Smooth muscle cell (in vitro differentiated cells): ENCODE data around the gene GALNS. TPM values are rescaled to one million over a fixed set of nuclear protein-coding genes. Genes with fewer than 3 reads are reported as not detected.

Experiments used
- DNase-seq: peaks from one replicate; lab custom pipeline; 2025; ENCODE audit not compliant: unreplicated experiment; lab: John Stamatoyannopoulos, UW
- H2AFZ ChIP-seq: fragments of 200-600 bp; sonication (generic); 2 replicates; pipeline ENCODE4 v1.6.0; 2016; ENCODE audit warnings: antibody characterized with exemption, low read depth, mild to moderate bottlenecking
- H3F3A ChIP-seq: fragments of 200-600 bp; sonication (generic); 2 replicates; pipeline ENCODE4 v1.6.0; 2017; ENCODE audit warnings: antibody characterized with exemption, low read depth
- H3K27ac ChIP-seq: fragments of 200-600 bp; sonication (generic); 2 replicates; pipeline ENCODE4 v1.5.1; 2016; ENCODE audit warnings: low read depth, mild to moderate bottlenecking
- H3K27me3 ChIP-seq: fragments of 200-600 bp; sonication (generic); 2 replicates; pipeline ENCODE4 v1.6.1; 2016; ENCODE audit warnings: low read depth, mild to moderate bottlenecking
- H3K36me3 ChIP-seq: fragments of 200-600 bp; sonication (generic); 2 replicates; pipeline ENCODE4 v1.5.1; 2016; ENCODE audit warnings: low read depth
- H3K4me1 ChIP-seq: fragments of 200-600 bp; sonication (generic); 2 replicates; pipeline ENCODE4 v1.5.1; 2016; ENCODE audit warnings: low read depth
- H3K4me2 ChIP-seq: fragments of 200-600 bp; sonication (generic); 2 replicates; pipeline ENCODE4 v1.6.0; 2016; ENCODE audit warnings: mild to moderate bottlenecking
- H3K4me3 ChIP-seq: fragments of 200-600 bp; sonication (generic); 2 replicates; pipeline ENCODE4 v1.5.1; 2016; ENCODE audit warnings: mild to moderate bottlenecking
- H3K79me2 ChIP-seq: fragments of 200-600 bp; sonication (generic); 2 replicates; pipeline ENCODE4 v1.6.0; 2016; ENCODE audit warnings: low read depth, mild to moderate bottlenecking
- H3K9ac ChIP-seq: fragments of 200-600 bp; sonication (generic); 2 replicates; pipeline ENCODE4 v1.6.0; 2016; ENCODE audit warnings: low read depth
- H3K9me3 ChIP-seq: fragments of 200-600 bp; sonication (generic); replicated peaks from 2 replicates; pipeline ENCODE4 v1.5.1; 2016; ENCODE audit warnings: low read depth
- H4K20me1 ChIP-seq: fragments of 200-600 bp; sonication (generic); 2 replicates; pipeline ENCODE4 v1.6.0; 2016; ENCODE audit warnings: low read depth
- WGBS: methylation state at CpG from one replicate; pipeline ENCODE4 v1.1.7; 2016; ENCODE audit warnings: low lambda C conversion rate; 5-methylcytosine and 5-hydroxymethylcytosine counted together
- polyA plus RNA-seq: library from polyadenylated mRNA; unstranded; fragments of >200 nt; fragmentation: Nextera tagmentation; extraction: Ambion mirVana; gene quantifications from 2 replicates; pipeline ENCODE4 v1.2.1, GENCODE V29; 2016
- total RNA-seq: library from RNA; depleted of rRNA; stranded (reverse); fragments of >200 nt; gene quantifications from 2 replicates; pipeline ENCODE4 v1.2.3, GENCODE V29; 2014
- TF ChIP-seq, protein P1 (sequence below): fragments of 200-600 bp; sonication (generic); IDR thresholded peaks from 2 replicates; pipeline ENCODE4 v1.5.1; 2017; ENCODE audit warnings: borderline replicate concordance, mild to moderate bottlenecking, antibody characterized with exemption; ENCODE audit not compliant: insufficient read depth, poor library complexity, severe bottlenecking

Gene GALNS
- total and polyA plus RNA-seq, 2 experiments from 2014 or later, result 20.8 to 21.3 TPM

GRCh38 chr16:88868974-88869672, 12.4 kb upstream of the GALNS start:
- 93% methylated on average over 27 of the region's 27 CpGs for WGBS
- Histone ChIP-seq H3K4me1 (no peaks in the 10 kb centered on the region), H2AFZ (no peak overlapping the region)

DNA sequence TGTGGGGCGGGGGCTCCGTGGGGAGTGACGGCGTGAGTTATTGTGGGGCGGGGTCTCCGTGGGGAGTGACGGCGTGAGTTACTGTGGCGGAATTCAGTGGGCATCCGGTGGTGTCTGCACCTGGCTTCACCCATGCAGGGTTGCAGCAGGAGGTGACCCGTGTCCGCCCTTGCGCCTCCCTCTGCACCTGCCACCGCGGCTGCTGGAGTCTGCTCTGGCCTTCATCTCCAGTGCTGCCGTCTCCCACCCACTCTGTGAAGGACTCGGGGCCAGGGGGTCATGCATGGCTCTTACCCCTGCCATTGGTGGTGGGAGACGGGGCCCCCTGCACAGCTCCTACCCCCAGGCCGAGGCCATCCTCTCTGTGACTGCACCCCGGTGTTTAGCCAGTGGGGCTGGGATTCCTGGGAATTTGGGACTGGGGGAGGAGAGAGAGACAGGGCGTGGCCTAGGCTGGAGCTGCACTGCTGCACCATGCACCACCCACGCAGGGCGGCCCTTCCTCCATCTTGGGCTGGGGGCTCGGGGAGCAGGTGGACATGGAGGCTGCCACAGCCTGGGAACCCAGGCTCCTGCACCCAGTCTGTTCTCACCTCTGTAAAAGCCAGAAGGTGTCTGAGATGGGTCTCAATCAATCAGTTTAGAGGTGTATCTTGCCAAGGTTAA, 11.0 kb upstream of the GALNS start:
- TF ChIP-seq, protein P1, sequence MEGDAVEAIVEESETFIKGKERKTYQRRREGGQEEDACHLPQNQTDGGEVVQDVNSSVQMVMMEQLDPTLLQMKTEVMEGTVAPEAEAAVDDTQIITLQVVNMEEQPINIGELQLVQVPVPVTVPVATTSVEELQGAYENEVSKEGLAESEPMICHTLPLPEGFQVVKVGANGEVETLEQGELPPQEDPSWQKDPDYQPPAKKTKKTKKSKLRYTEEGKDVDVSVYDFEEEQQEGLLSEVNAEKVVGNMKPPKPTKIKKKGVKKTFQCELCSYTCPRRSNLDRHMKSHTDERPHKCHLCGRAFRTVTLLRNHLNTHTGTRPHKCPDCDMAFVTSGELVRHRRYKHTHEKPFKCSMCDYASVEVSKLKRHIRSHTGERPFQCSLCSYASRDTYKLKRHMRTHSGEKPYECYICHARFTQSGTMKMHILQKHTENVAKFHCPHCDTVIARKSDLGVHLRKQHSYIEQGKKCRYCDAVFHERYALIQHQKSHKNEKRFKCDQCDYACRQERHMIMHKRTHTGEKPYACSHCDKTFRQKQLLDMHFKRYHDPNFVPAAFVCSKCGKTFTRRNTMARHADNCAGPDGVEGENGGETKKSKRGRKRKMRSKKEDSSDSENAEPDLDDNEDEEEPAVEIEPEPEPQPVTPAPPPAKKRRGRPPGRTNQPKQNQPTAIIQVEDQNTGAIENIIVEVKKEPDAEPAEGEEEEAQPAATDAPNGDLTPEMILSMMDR, result no peak
- no peaks in the 10 kb centered on the region for H3F3A ChIP-seq
- 93% methylated on average over 24 of the region's 24 CpGs for WGBS
- H3K4me2 ChIP-seq, result no peak overlapping the region
- no peaks in the 10 kb centered on the region for H4K20me1 ChIP-seq
- H3K79me2 ChIP-seq, result no peaks in the 10 kb centered on the region
- no peaks in the 10 kb centered on the region for H3K4me1 ChIP-seq
- H3K27me3 ChIP-seq, result no peaks in the 10 kb centered on the region
- no peak overlapping the region for H3K4me3 ChIP-seq
- no peaks in the 10 kb centered on the region for H3K9me3 ChIP-seq
- no peak overlapping the region for H2AFZ ChIP-seq
- DNase-seq, result no peak
- no peak overlapping the region for H3K9ac ChIP-seq
- no peak overlapping the region for H3K27ac ChIP-seq
- H3K36me3 ChIP-seq, result no peaks in the 10 kb centered on the region

More at GRCh38 chr16:88868974-88869672, 12.4 kb upstream of the GALNS start:
- Histone ChIP-seq H3K27ac (no peak overlapping the region), H3K9me3 (no peaks in the 10 kb centered on the region), H4K20me1 (no peaks in the 10 kb centered on the region), H3F3A (no peaks in the 10 kb centered on the region), H3K9ac (no peak overlapping the region), H3K4me2 (no peak overlapping the region), H3K79me2 (no peaks in the 10 kb centered on the region), H3K4me3 (no peak overlapping the region), H3K36me3 (no peaks in the 10 kb centered on the region), H3K27me3 (no peaks in the 10 kb centered on the region)
- DNase-seq, result no peak
- TF ChIP-seq, protein P1, result no peak

DNA sequence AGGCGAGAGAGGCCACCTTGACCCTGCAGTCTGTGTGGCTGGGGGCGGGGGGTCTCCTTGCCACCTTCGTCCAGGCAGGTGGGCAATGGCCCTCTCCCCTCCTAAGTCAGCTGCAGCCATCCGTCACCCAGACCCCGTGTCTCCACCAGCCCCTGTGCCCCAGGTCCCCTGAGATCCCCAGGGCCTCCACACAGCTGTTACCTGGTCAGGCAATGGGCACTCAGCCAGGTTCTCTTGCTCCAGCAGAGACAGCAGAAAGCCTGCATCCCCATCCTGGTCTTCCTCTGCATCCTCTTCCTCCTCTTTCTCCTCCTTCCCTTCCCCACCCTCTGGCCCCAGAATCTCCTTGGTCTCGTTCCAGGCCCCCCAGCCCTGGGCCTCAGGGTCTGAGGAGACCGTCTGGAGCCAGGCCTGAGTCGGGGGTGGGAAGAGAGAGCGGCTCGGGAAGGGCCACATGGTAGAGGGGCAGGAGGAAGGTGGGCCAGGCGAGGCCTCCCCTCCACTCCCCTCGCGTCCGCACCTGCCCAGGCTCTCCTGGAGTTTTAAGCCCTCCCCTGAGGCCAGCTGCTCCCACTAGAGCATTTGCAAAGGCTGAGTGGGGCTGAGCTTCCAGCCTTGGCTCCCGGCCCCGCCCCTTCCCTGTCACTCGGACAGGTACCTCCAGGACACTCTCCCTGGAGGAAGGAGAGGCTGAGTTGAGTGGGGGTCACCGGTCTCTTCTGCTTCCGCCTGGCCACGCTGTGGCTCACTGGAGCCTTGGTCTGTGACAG, 9.6 kb upstream of the GALNS start, which contains the start of gene PABPN1L:
PABPN1L (minus strand) TSS at position 510 of the 770 bp plus-strand sequence; CDS start at position 456, 54 bp downstream.
- Histone ChIP-seq H3K27ac (no peak within 1 kb of the TSS), H3K36me3 (no peaks in the 10 kb centered on the region), H3K27me3 (no peaks in the 10 kb centered on the region), H3K4me3 (no peak within 1 kb of the TSS), H3K9ac (no peak within 1 kb of the TSS), H3K79me2 (no peaks in the 10 kb centered on the region), H3K4me1 (no peaks in the 10 kb centered on the region), H2AFZ (no peak within 1 kb of the TSS), H4K20me1 (no peaks in the 10 kb centered on the region), H3K4me2 (no peak within 1 kb of the TSS), H3K9me3 (no peaks in the 10 kb centered on the region), H3F3A (no peaks in the 10 kb centered on the region)
- 85% methylated on average over 17 of the region's 20 CpGs for WGBS
- TF ChIP-seq, protein P1, result no peak
- no peak for DNase-seq
